Endothelial cell of umbilical vein (primary cell): ENCODE data around the gene ACSS1. TPM values are rescaled to one million over a fixed set of nuclear protein-coding genes. Genes with fewer than 3 reads are reported as not detected.
A peak's percentile ranks its signal among the peaks of the same experiment; 100 is the strongest.

Experiments used
- BruUV-seq: library from RNA; stranded (reverse); fragments of 400-500 nt; replicated peaks from 2 replicates; lab custom pipeline; 2021; lab: Mats Ljungman, UMichigan
- CTCF ChIA-PET: fragments of 300-600, 350-600 bp; sonication (Branson Sonifier 250); formaldehyde crosslinking; loops from one replicate; lab custom pipeline; 2021; ENCODE audit warnings: antibody characterized with exemption, inconsistent platforms; lab: Charles Lee
- POLR2A ChIA-PET: fragments of 300-600, 350-600 bp; sonication (Branson Sonifier 250); formaldehyde crosslinking; loops from one replicate; lab custom pipeline; 2021; ENCODE audit warnings: antibody characterized with exemption, inconsistent platforms; lab: Charles Lee
- DNase-seq: peaks from one replicate; pipeline ENCODE4 v3.0.0-alpha.2; 2011; ENCODE audit warnings: low read depth, low spot score
- FAIRE-seq: peaks from 2 replicates; lab custom pipeline; 2011; peaks lifted over from hg19 to GRCh38; lab: Jason Lieb, UNC
- H2AFZ ChIP-seq: 2 replicates; pipeline ENCODE4 v1.6.0; 2012; ENCODE audit warnings: low read depth, low read length, control low read depth, inconsistent platforms
- H3K27ac ChIP-seq: 2 replicates; pipeline ENCODE4 v1.5.1; 2011; ENCODE audit warnings: low read depth, mild to moderate bottlenecking, control low read depth, low read length, moderate library complexity; ENCODE audit not compliant: insufficient read depth
- H3K27me3 ChIP-seq, 2 experiments: 2 replicates each; pipeline versions ENCODE4 v1.6.0 to v1.6.1; 2011; ENCODE audit warnings: low read length in 2 of 2, mixed read lengths in 1 of 2; ENCODE audit not compliant: control insufficient read depth in 2 of 2, insufficient read depth in 2 of 2
- H3K36me3 ChIP-seq, 2 experiments: 2 replicates in 1 of 2; 3 replicates in 1 of 2; pipeline ENCODE4 v1.5.1; 2011; ENCODE audit warnings: low read length in 2 of 2, mild to moderate bottlenecking in 1 of 2, moderate library complexity in 1 of 2; ENCODE audit not compliant: control insufficient read depth in 2 of 2, insufficient read depth in 2 of 2; ENCODE audit errors: extremely low read depth in 1 of 2
- H3K4me1 ChIP-seq: 3 replicates; pipeline ENCODE4 v1.5.1; 2011; ENCODE audit warnings: mild to moderate bottlenecking, low read length; ENCODE audit not compliant: control insufficient read depth, insufficient read depth; ENCODE audit errors: extremely low read depth
- H3K4me2 ChIP-seq: 2 replicates; pipeline ENCODE4 v1.6.1; 2011; ENCODE audit warnings: low read length, control low read depth, mixed read lengths; ENCODE audit not compliant: insufficient read depth
- H3K4me3 ChIP-seq, 3 experiments: fragments of 200-600 bp in 1 of 3; sonication (generic), shearing (Covaris generic) in 1 of 3; replicated peaks in 1 of 3; 2 replicates each; pipeline ENCODE4 v1.5.1; 2011 to 2016; ENCODE audit warnings: control low read depth in 3 of 3, low read length in 3 of 3, mild to moderate bottlenecking in 2 of 3, inconsistent platforms in 1 of 3, low read depth in 1 of 3, moderate library complexity in 1 of 3; ENCODE audit not compliant: insufficient read depth in 1 of 3
- H3K79me2 ChIP-seq: 2 replicates; pipeline ENCODE4 v1.6.0; 2012; ENCODE audit warnings: low read length, inconsistent platforms; ENCODE audit not compliant: control insufficient read depth, insufficient read depth
- H3K9ac ChIP-seq: replicated peaks from 2 replicates; pipeline ENCODE3; 2011; ENCODE audit warnings: low read length, control low read depth; ENCODE audit not compliant: insufficient read depth; ENCODE audit errors: extremely low read depth
- H3K9me1 ChIP-seq: replicated peaks from 3 replicates; pipeline ENCODE4 v1.6.0; 2011; ENCODE audit warnings: mild to moderate bottlenecking, low read length; ENCODE audit not compliant: control insufficient read depth, insufficient read depth; ENCODE audit errors: extremely low read depth
- H3K9me3 ChIP-seq: replicated peaks from 2 replicates; pipeline ENCODE4 v1.5.1; 2012; ENCODE audit warnings: low read length, inconsistent platforms; ENCODE audit not compliant: control insufficient read depth, insufficient read depth
- H4K20me1 ChIP-seq: replicated peaks from 2 replicates; pipeline ENCODE3; 2011; ENCODE audit warnings: mild to moderate bottlenecking, low read length; ENCODE audit not compliant: control insufficient read depth, insufficient read depth; ENCODE audit errors: extremely low read depth
- EZH2 ChIP-seq: IDR thresholded peaks from 2 replicates; pipeline ENCODE4 v1.6.1; 2012; ENCODE audit warnings: borderline replicate concordance, low read depth, mild to moderate bottlenecking, moderate library complexity, low read length, inconsistent platforms; ENCODE audit not compliant: severe bottlenecking
- JUN ChIP-seq: IDR thresholded peaks from 2 replicates; pipeline ENCODE4 v1.6.1; 2011; ENCODE audit warnings: borderline replicate concordance, low read depth; ENCODE audit not compliant: insufficient read length, insufficient read depth
- MYC ChIP-seq: IDR thresholded peaks from one replicate; pipeline ENCODE4 v1.6.1; 2011; ENCODE audit warnings: mild to moderate bottlenecking, low read depth, low read length
- POLR2A ChIP-seq: IDR thresholded peaks from 2 replicates; pipeline ENCODE4 v1.6.1; 2012; ENCODE audit warnings: low read depth, mild to moderate bottlenecking, control low read depth, low read length
- POLR2AphosphoS5 ChIP-seq: IDR thresholded peaks from 2 replicates; pipeline ENCODE4 v1.6.1; 2012; ENCODE audit warnings: low read depth, mild to moderate bottlenecking, control low read depth, low read length, moderate library complexity; ENCODE audit not compliant: insufficient read depth
- dilution Hi-C: fragments of 300-500 bp; cut with MboI; formaldehyde crosslinking; loops from one replicate; pipeline ENCODE4 v1.15.0; 2019; ENCODE audit warnings: low sequenced_read_pairs; ENCODE audit not compliant: extremely low pct_ligation_motif_present
- intact Hi-C: fragments of 100-400 bp; cut with micrococcal nuclease; formaldehyde crosslinking; loops from one replicate; pipeline ENCODE4 v1.10.0; 2022
- polyA plus RNA-seq, 4 experiments: library from polyadenylated mRNA; depleted of rRNA in 3 of 4; stranded (reverse) in 3 of 4; unstranded in 1 of 4; fragments of >200 nt; gene quantifications; 2 replicates each; pipeline versions ENCODE4 v1.2.1 to v1.2.3, GENCODE V29; 2011 to 2012; ENCODE audit warnings: missing spikeins in 1 of 4
- total RNA-seq: library from RNA; stranded (reverse); gene quantifications from 2 replicates; pipeline ENCODE4 v1.2.3, GENCODE V29; 2021
- TF ChIP-seq, protein P1 (sequence below): IDR thresholded peaks from 2 replicates; pipeline ENCODE4 v1.6.1; 2011; ENCODE audit not compliant: insufficient read depth, insufficient read length
- TF ChIP-seq, protein P2 (sequence below), 2 donors: IDR thresholded peaks; 1 replicate in 1 of 2; 2 replicates in 1 of 2; pipeline ENCODE4 v1.5.1; 2011; ENCODE audit warnings: low read length in 2 of 2, mild to moderate bottlenecking in 2 of 2, moderate library complexity in 2 of 2, control low read depth in 1 of 2, inconsistent platforms in 1 of 2, low read depth in 1 of 2; ENCODE audit not compliant: insufficient read depth in 1 of 2; ENCODE audit errors: extremely low read depth in 1 of 2

ACSS1 gene
- total and polyA plus RNA-seq, 2 donors (not counting 3 experiments of a cell fraction or from before 2014, with no cell fraction given) = 6.2 to 17.9 TPM

DNA sequence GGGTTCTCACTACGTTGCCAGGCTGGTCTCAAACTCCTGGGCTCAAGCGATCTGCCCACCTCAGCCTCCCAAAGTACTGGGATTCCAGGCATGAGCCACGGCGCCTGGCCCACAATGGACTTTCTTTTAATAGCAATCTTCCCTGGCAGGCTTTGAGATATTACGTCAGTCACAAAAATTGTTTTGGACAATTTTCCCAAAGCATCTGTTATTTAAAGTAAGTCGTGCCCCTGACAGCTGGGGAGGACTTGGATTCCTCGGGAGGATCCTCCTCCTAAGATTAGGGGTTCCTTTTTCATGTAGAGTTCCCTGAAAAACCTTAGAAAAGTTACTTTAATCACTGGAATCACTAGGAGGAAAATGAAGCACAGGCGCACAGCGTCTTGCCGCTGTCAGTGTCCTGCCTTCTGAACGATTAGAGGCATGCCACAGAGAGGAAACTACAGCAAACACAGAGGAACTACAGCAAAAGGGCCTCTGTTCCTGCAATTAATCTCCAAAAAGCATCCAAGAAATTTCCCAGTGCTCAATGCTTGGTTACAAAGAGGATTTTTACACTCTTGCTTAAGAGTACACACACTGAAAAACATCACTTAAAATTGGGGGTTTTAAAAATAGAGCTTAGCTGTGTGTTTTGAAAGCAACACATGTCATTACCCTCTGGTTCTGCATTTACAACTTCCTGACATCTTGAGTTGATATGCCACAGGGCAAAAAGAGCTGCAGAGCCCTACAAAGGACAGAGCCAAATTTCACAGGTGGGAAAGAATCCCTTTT, 4.5 kb downstream of the ACSS1 start:
- dilution Hi-C loops = no loop called here
- Histone ChIP-seq H3K79me2 (no peaks in the 10 kb centered on the region), H3K27ac (no peak overlapping the region), H3K9ac (no peak overlapping the region), H2AFZ (no peak overlapping the region), H3K4me2 (no peak overlapping the region), H3K9me3 (no peaks in the 10 kb centered on the region), H3K27me3 (peaks cover 0 to 5% of the 10 kb centered on the region in 2 experiments), H3K4me3 (no peak overlapping the region), H3K36me3 (no peaks in the 10 kb centered on the region), H3K9me1 (no peaks in the 10 kb centered on the region), H3K4me1 (peaks cover 7% of the 10 kb centered on the region), H4K20me1 (no peaks in the 10 kb centered on the region)
- ChIA-PET POLR2A (no interaction called here), CTCF (interaction anchor here (0.7 kb wide), 1 partner anchor 84 kb away, joined by 3 read pairs; no protein-coding TSS in a partner anchor)
- no peak for FAIRE-seq
- TF ChIP-seq POLR2AphosphoS5 (no peak), POLR2A (no peak), MYC (no peak), EZH2 (no peak), JUN (no peak)
- TF ChIP-seq, protein P1, sequence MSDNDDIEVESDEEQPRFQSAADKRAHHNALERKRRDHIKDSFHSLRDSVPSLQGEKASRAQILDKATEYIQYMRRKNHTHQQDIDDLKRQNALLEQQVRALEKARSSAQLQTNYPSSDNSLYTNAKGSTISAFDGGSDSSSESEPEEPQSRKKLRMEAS = no peak
- TF ChIP-seq, protein P2, sequence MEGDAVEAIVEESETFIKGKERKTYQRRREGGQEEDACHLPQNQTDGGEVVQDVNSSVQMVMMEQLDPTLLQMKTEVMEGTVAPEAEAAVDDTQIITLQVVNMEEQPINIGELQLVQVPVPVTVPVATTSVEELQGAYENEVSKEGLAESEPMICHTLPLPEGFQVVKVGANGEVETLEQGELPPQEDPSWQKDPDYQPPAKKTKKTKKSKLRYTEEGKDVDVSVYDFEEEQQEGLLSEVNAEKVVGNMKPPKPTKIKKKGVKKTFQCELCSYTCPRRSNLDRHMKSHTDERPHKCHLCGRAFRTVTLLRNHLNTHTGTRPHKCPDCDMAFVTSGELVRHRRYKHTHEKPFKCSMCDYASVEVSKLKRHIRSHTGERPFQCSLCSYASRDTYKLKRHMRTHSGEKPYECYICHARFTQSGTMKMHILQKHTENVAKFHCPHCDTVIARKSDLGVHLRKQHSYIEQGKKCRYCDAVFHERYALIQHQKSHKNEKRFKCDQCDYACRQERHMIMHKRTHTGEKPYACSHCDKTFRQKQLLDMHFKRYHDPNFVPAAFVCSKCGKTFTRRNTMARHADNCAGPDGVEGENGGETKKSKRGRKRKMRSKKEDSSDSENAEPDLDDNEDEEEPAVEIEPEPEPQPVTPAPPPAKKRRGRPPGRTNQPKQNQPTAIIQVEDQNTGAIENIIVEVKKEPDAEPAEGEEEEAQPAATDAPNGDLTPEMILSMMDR (IDR thresholded peaks at IDR 0.05; ENCODE audit: extremely low read depth in 1 of 2, insufficient read depth in 1 of 2, low read depth in 1 of 2, low read length in 2 of 2) = no peak
- DNase-seq = peak; percentile 27
- intact Hi-C loops = no loop called here
- no TSS peak for BruUV-seq
